ENCODE results near the gene FAXDC2.

Gene FAXDC2

GRCh38 chr5:154860765-154861164 lies 10.4 kb upstream of the FAXDC2 start:
- H3K4me3 ChIP-seq (ENCODE audit: low read depth, low read length), result no peak overlapping the region
- no peaks in the 10 kb centered on the region for H3K9me3 ChIP-seq (ENCODE audit: severe bottlenecking)
- no peak for TF ChIP-seq CTCF (IDR thresholded peaks at IDR 0.05; ENCODE audit: low read depth, low read length)
- H3K36me3 ChIP-seq, result peaks cover 24% of the 10 kb centered on the region
- H3K27me3 ChIP-seq (ENCODE audit: insufficient read depth, low read depth, severe bottlenecking), result no peaks in the 10 kb centered on the region
- no peak overlapping the region for H3K27ac ChIP-seq
- DNase-seq, result no peak

- H3K9me3 ChIP-seq (ENCODE audit: severe bottlenecking), result no peaks in the 10 kb centered on the region
- no peak overlapping the region for H3K4me3 ChIP-seq (ENCODE audit: low read depth, low read length)
- TF ChIP-seq CTCF (IDR thresholded peaks at IDR 0.05; ENCODE audit: low read depth, low read length), result no peak
- H3K27ac ChIP-seq, result no peak overlapping the region
- DNase-seq, result no peak
- H3K27me3 ChIP-seq (ENCODE audit: insufficient read depth, low read depth, severe bottlenecking), result no peaks in the 10 kb centered on the region
- peaks cover 18% of the 10 kb centered on the region for H3K36me3 ChIP-seq
These were observed 9.7 kb upstream of the FAXDC2 start for GRCh38 chr5:154860123-154860522.

DNA sequence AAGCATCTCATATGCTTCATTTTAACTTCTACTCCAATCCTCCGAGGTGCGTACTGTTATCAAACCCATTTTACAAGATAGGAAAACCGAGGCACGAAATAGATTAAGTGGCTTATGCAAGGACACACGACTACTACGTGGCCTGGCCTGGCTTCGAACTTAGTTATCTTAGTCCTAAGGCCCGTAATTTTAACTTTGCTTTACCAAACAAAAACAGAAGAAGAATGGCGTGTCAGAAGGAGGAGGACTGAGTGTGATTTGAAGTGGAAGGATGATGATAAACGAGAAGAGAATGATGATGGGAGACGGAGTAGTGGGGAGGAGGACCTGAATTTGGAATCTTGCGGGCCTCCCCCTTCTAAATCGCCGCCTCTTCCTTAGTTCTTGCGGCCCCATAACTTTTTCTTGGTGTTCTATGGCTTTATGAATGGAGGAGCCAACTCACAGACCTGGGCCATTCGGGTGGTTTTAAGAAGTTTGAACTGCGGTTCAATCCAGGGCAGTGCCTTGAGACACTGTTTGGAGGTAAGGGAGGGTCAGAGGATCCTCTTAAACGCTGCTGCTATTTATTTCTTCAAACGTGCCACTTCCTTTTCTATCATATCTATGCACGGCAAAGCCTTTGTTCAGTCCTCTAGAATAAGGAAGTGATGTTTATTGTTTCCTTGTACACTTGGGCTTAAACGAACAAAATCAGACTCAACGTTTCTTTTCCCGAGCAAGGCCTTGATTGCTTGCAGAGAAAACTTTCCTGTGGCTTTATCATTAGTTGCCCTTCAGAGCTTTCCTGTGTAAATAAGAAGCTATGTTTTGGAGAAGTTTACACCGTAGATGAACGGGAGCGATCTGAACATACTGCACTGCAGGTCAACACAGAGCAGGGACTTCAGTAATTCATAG lies 8.8 kb upstream of the FAXDC2 start:
- Histone ChIP-seq H3K36me3 (peaks cover 12% of the 10 kb centered on the region), H3K27ac (peak overlapping the region; percentile 95), H3K27me3 (ENCODE audit: insufficient read depth, low read depth, severe bottlenecking) (no peaks in the 10 kb centered on the region), H3K4me3 (ENCODE audit: low read depth, low read length) (peak overlapping the region; percentile 91), H3K9me3 (ENCODE audit: severe bottlenecking) (no peaks in the 10 kb centered on the region)
- no peak for TF ChIP-seq CTCF (IDR thresholded peaks at IDR 0.05; ENCODE audit: low read depth, low read length)
- no peak for DNase-seq

- peak within 1 kb of the TSS; percentile 95 for H3K27ac ChIP-seq
These were observed 8.0 kb upstream of the FAXDC2 start, which contains the start of gene CNOT8 for GRCh38 chr5:154858297-154858971. Gene CNOT8, plus strand, starts transcription at chr5:154858627. Its CDS starts 4,652 bp downstream, at chr5:154863279.

More at GRCh38 chr5:154858297-154858971, 8.0 kb upstream of the FAXDC2 start, which contains the start of gene CNOT8:
- no peak for TF ChIP-seq CTCF (IDR thresholded peaks at IDR 0.05; ENCODE audit: low read depth, low read length)
- Histone ChIP-seq H3K9me3 (ENCODE audit: severe bottlenecking) (no peaks in the 10 kb centered on the region), H3K27me3 (ENCODE audit: insufficient read depth, low read depth, severe bottlenecking) (no peaks in the 10 kb centered on the region), H3K36me3 (peaks cover 9% of the 10 kb centered on the region), H3K4me3 (ENCODE audit: low read depth, low read length) (peak within 1 kb of the TSS; percentile 91)
- peak; percentile 99 for DNase-seq

All from WERI-Rb-1 (cell line).